ENCODE data around the gene SYNPO2. TPM values are rescaled to one million over a fixed set of nuclear protein-coding genes. Genes with fewer than 3 reads are reported as not detected.
"Not testable (repeated sequence)": the region's sequence is repeated elsewhere in the genome, so short reads cannot be mapped to it uniquely, and the experiment has no call there.

The SYNPO2 gene
- polyA plus RNA-seq, 1 donor (not counting 4 experiments of a cell fraction or from before 2014, with no cell fraction given), result 0.34 TPM

DNA sequence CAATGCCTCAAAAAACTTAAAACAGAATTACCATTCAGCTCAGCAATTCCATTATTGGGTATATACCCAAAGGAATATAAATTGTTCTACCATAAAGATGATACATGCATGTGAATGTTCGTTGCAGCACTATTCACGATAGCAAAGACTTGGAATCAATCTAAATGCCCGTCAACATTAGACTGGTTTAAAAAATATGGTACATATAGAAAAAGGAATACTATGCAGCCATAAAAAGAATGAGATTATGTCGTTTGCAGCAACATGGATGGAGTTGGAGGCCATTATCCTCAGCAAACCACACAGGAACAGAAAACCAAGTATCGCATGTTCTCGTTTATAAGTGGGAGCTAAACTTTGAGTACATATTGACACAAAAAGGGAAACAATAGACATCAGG is 10.9 kb upstream of the SYNPO2 start:
- no peaks in the 10 kb centered on the region for H3K27me3 ChIP-seq (ENCODE audit: control insufficient read depth, extremely low read depth, insufficient read depth, low read length)
- H3K4me3 ChIP-seq (ENCODE audit: control insufficient read depth in 2 of 3, extremely low read depth in 1 of 3, insufficient read depth in 2 of 3, low read depth in 1 of 3, low read length in 3 of 3), result no peak overlapping the region
- no peak overlapping the region for H2AFZ ChIP-seq (ENCODE audit: control insufficient read depth, low read length)
- FAIRE-seq, result no peak
- no peaks in the 10 kb centered on the region for H4K20me1 ChIP-seq (ENCODE audit: control insufficient read depth, extremely low read depth, insufficient read depth, low read length)
- no peaks in the 10 kb centered on the region for H3K9me1 ChIP-seq (ENCODE audit: control insufficient read depth, extremely low read depth, insufficient read depth, low read length)
- no peak overlapping the region for H3K27ac ChIP-seq (ENCODE audit: control insufficient read depth, insufficient read depth, low read length)
- H3K79me2 ChIP-seq (ENCODE audit: control insufficient read depth, insufficient read depth, low read length), result no peaks in the 10 kb centered on the region
- peaks cover 8% of the 10 kb centered on the region for H3K4me1 ChIP-seq (ENCODE audit: control insufficient read depth, extremely low read depth, insufficient read depth, low read length)
- H3K4me2 ChIP-seq (ENCODE audit: control insufficient read depth, extremely low read depth, insufficient read depth, low read depth, low read length), result no peak overlapping the region
- no peak for TF ChIP-seq EZH2 (IDR thresholded peaks at IDR 0.05; ENCODE audit: low read length)
- TF ChIP-seq, protein P1, sequence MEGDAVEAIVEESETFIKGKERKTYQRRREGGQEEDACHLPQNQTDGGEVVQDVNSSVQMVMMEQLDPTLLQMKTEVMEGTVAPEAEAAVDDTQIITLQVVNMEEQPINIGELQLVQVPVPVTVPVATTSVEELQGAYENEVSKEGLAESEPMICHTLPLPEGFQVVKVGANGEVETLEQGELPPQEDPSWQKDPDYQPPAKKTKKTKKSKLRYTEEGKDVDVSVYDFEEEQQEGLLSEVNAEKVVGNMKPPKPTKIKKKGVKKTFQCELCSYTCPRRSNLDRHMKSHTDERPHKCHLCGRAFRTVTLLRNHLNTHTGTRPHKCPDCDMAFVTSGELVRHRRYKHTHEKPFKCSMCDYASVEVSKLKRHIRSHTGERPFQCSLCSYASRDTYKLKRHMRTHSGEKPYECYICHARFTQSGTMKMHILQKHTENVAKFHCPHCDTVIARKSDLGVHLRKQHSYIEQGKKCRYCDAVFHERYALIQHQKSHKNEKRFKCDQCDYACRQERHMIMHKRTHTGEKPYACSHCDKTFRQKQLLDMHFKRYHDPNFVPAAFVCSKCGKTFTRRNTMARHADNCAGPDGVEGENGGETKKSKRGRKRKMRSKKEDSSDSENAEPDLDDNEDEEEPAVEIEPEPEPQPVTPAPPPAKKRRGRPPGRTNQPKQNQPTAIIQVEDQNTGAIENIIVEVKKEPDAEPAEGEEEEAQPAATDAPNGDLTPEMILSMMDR (optimal IDR thresholded peaks at IDR 0.05 in 1 of 3, IDR thresholded peaks at IDR 0.05 in 1 of 3, conservative IDR thresholded peaks at IDR 0.05 in 1 of 3; ENCODE audit: extremely low read depth in 1 of 3, insufficient read depth in 2 of 3, low read length in 3 of 3), result no peak
- dilution Hi-C loops (cut with MboI; ENCODE audit: extremely low pct_ligation_motif_present, low sequenced_read_pairs), result no loop called here
- H3K9me3 ChIP-seq (ENCODE audit: control insufficient read depth, low read depth, low read length), result no peaks in the 10 kb centered on the region
- no peak for DNase-seq (ENCODE audit: low read depth, low spot score)
- no peak overlapping the region for H3K9ac ChIP-seq (ENCODE audit: control insufficient read depth, extremely low read depth, insufficient read depth, low read length)
- H3K36me3 ChIP-seq (ENCODE audit: control insufficient read depth in 2 of 2, extremely low read depth in 1 of 2, insufficient read depth in 2 of 2, low read length in 2 of 2), result no peaks in the 10 kb centered on the region

- DNase-seq (ENCODE audit: low read depth, low spot score); FAIRE-seq; H3K27me3 ChIP-seq (ENCODE audit: control insufficient read depth, extremely low read depth, insufficient read depth, low read length): not testable (repeated sequence)
These were observed 10.1 kb upstream of the SYNPO2 start for GRCh38 chr4:118878507-118878906.

DNA sequence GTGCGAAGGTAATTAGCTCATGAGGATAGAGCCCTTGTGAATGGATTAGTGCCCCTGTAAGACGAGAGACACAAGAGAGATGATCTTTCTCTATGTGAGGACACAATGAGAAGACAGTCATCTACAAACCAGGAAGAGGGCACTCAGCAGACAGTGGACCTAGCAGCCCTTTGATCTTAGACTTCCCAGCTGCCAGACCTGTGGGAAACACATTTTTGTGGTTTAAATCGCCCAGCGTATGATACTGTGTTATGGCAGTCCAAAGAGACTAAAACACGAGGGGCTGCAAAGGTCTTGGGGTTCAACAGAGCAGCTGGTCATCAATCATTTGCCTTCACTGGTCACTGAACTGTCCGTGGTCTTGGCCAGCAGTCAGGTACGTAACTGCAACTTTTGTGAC is 9.2 kb upstream of the SYNPO2 start:
- no peaks in the 10 kb centered on the region for H3K36me3 ChIP-seq (ENCODE audit: control insufficient read depth in 2 of 2, extremely low read depth in 1 of 2, insufficient read depth in 2 of 2, low read length in 2 of 2)
- no peak overlapping the region for H3K9ac ChIP-seq (ENCODE audit: control insufficient read depth, extremely low read depth, insufficient read depth, low read length)
- FAIRE-seq (no peak), DNase-seq (ENCODE audit: low read depth, low spot score) (no peak)
- no peaks in the 10 kb centered on the region for H3K27me3 ChIP-seq (ENCODE audit: control insufficient read depth, extremely low read depth, insufficient read depth, low read length)
- no peak overlapping the region for H2AFZ ChIP-seq (ENCODE audit: control insufficient read depth, low read length)
- H3K9me1 ChIP-seq (ENCODE audit: control insufficient read depth, extremely low read depth, insufficient read depth, low read length), result no peaks in the 10 kb centered on the region
- TF ChIP-seq EZH2 (IDR thresholded peaks at IDR 0.05; ENCODE audit: low read length), result no peak
- TF ChIP-seq, protein P1 (optimal IDR thresholded peaks at IDR 0.05 in 1 of 3, IDR thresholded peaks at IDR 0.05 in 1 of 3, conservative IDR thresholded peaks at IDR 0.05 in 1 of 3; ENCODE audit: extremely low read depth in 1 of 3, insufficient read depth in 2 of 3, low read length in 3 of 3), result no peak
- no peak overlapping the region for H3K4me2 ChIP-seq (ENCODE audit: control insufficient read depth, extremely low read depth, insufficient read depth, low read depth, low read length)
- no peaks in the 10 kb centered on the region for H3K79me2 ChIP-seq (ENCODE audit: control insufficient read depth, insufficient read depth, low read length)
- dilution Hi-C loops (cut with MboI; ENCODE audit: extremely low pct_ligation_motif_present, low sequenced_read_pairs), result no loop called here
- H4K20me1 ChIP-seq (ENCODE audit: control insufficient read depth, extremely low read depth, insufficient read depth, low read length), result no peaks in the 10 kb centered on the region
- H3K4me1 ChIP-seq (ENCODE audit: control insufficient read depth, extremely low read depth, insufficient read depth, low read length), result peaks cover 8% of the 10 kb centered on the region
- H3K9me3 ChIP-seq (ENCODE audit: control insufficient read depth, low read depth, low read length), result no peaks in the 10 kb centered on the region
- no peak overlapping the region for H3K4me3 ChIP-seq (ENCODE audit: control insufficient read depth in 2 of 3, extremely low read depth in 1 of 3, insufficient read depth in 2 of 3, low read depth in 1 of 3, low read length in 3 of 3)
- no peak overlapping the region for H3K27ac ChIP-seq (ENCODE audit: control insufficient read depth, insufficient read depth, low read length)

More at GRCh38 chr4:118878507-118878906, 10.1 kb upstream of the SYNPO2 start:
- H3K9me1 ChIP-seq (ENCODE audit: control insufficient read depth, extremely low read depth, insufficient read depth, low read length); H3K4me3 ChIP-seq (ENCODE audit: control insufficient read depth in 2 of 3, extremely low read depth in 1 of 3, insufficient read depth in 2 of 3, low read depth in 1 of 3, low read length in 3 of 3); dilution Hi-C loops (cut with MboI; ENCODE audit: extremely low pct_ligation_motif_present, low sequenced_read_pairs); H3K36me3 ChIP-seq (ENCODE audit: control insufficient read depth in 2 of 2, extremely low read depth in 1 of 2, insufficient read depth in 2 of 2, low read length in 2 of 2); H3K4me1 ChIP-seq (ENCODE audit: control insufficient read depth, extremely low read depth, insufficient read depth, low read length); H3K9me3 ChIP-seq (ENCODE audit: control insufficient read depth, low read depth, low read length); H4K20me1 ChIP-seq (ENCODE audit: control insufficient read depth, extremely low read depth, insufficient read depth, low read length); H3K27ac ChIP-seq (ENCODE audit: control insufficient read depth, insufficient read depth, low read length); H3K4me2 ChIP-seq (ENCODE audit: control insufficient read depth, extremely low read depth, insufficient read depth, low read depth, low read length); H3K9ac ChIP-seq (ENCODE audit: control insufficient read depth, extremely low read depth, insufficient read depth, low read length); H2AFZ ChIP-seq (ENCODE audit: control insufficient read depth, low read length); H3K79me2 ChIP-seq (ENCODE audit: control insufficient read depth, insufficient read depth, low read length): not testable (repeated sequence)
